ENCODE data around the gene PROM1.

DNA sequence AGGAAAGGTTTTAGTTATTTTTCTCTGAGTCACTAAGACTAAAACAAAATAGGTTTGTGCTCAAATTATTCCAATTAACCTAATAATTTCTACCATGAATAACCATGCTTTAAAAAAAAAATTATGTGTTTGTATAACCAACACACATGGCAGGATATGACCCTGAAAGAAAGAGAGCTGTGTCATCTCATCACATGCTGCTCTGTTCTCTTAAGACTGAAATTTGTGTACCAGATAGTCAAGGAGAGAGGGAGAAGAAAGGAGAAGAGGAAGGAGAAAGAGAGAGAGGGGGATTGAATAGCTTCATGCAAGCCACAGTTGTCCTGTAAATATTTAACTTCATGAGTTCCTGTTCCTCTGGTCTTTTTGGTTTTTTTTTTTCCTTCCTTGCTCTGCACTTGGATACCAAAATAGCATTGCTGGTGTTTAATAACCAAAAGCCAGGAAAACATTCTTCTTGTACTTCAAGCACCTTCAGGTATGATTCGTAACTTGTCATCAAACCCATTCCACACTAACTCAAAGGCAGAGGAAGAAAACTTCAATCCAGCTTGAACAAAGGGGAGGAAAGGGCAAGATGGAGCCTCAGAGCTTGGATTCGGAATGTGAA lies 6.4 kb upstream of the PROM1 start:
- no peak for TF ChIP-seq EGR1 (IDR thresholded peaks at IDR 0.05; ENCODE audit: borderline replicate concordance, low read depth, low read length)
- no peak for TF ChIP-seq TEAD4 (IDR thresholded peaks at IDR 0.05; ENCODE audit: low read depth, low read length)
- TF ChIP-seq, protein P1, sequence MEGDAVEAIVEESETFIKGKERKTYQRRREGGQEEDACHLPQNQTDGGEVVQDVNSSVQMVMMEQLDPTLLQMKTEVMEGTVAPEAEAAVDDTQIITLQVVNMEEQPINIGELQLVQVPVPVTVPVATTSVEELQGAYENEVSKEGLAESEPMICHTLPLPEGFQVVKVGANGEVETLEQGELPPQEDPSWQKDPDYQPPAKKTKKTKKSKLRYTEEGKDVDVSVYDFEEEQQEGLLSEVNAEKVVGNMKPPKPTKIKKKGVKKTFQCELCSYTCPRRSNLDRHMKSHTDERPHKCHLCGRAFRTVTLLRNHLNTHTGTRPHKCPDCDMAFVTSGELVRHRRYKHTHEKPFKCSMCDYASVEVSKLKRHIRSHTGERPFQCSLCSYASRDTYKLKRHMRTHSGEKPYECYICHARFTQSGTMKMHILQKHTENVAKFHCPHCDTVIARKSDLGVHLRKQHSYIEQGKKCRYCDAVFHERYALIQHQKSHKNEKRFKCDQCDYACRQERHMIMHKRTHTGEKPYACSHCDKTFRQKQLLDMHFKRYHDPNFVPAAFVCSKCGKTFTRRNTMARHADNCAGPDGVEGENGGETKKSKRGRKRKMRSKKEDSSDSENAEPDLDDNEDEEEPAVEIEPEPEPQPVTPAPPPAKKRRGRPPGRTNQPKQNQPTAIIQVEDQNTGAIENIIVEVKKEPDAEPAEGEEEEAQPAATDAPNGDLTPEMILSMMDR (IDR thresholded peaks at IDR 0.05; ENCODE audit: control extremely low read depth in 1 of 3, insufficient read depth in 1 of 3, low read depth in 1 of 3, low read length in 3 of 3) = no peak
- TF ChIP-seq, protein P2, sequence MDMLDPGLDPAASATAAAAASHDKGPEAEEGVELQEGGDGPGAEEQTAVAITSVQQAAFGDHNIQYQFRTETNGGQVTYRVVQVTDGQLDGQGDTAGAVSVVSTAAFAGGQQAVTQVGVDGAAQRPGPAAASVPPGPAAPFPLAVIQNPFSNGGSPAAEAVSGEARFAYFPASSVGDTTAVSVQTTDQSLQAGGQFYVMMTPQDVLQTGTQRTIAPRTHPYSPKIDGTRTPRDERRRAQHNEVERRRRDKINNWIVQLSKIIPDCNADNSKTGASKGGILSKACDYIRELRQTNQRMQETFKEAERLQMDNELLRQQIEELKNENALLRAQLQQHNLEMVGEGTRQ (IDR thresholded peaks at IDR 0.05; ENCODE audit: low read length) = no peak
- TF ChIP-seq CHD2 (IDR thresholded peaks at IDR 0.05; ENCODE audit: low read length) = no peak
- no peak for TF ChIP-seq SIX5 (IDR thresholded peaks at IDR 0.05; ENCODE audit: low read depth, low read length)
- no peak for TF ChIP-seq JUN (IDR thresholded peaks at IDR 0.05; ENCODE audit: low read depth, low read length)
- TF ChIP-seq TCF12 (IDR thresholded peaks at IDR 0.05; ENCODE audit: low read depth, low read length) = no peak
- no peak for TF ChIP-seq NRF1 (IDR thresholded peaks at IDR 0.05; ENCODE audit: low read depth, low read length)
- no peak for TF ChIP-seq POLR2AphosphoS5 (IDR thresholded peaks at IDR 0.05; ENCODE audit: low read depth, low read length)
- no peak for TF ChIP-seq HDAC2 (IDR thresholded peaks at IDR 0.05; ENCODE audit: borderline replicate concordance in 1 of 2, low read depth in 2 of 2, low read length in 2 of 2)

Data from H1 (cell line).